Tibial nerve (tissue), 3 donors: ENCODE results near the gene TMEM245.

Experiments
- POLR2A ChIP-seq, 2 donors: fragments of 450-650 bp; IDR thresholded peaks; one replicate each; pipeline ENCODE4 v1.6.1; 2017; ENCODE audit warnings: antibody characterized with exemption in 2 of 2, mild to moderate bottlenecking in 2 of 2, moderate library complexity in 2 of 2
- TF ChIP-seq, protein P1 (sequence below), 5 experiments: fragments of 200-600 bp in 3 of 5; fragments of 450-650 bp in 2 of 5; sonication (generic) in 3 of 5; IDR thresholded peaks; one replicate each; pipeline ENCODE4 v1.5.1; 2016 to 2019; ENCODE audit warnings: antibody characterized with exemption in 5 of 5, mild to moderate bottlenecking in 3 of 5, moderate library complexity in 2 of 5

GRCh38 chr9:109046346-109046745, 73.4 kb downstream of the TMEM245 start:
- TF ChIP-seq, protein P1, sequence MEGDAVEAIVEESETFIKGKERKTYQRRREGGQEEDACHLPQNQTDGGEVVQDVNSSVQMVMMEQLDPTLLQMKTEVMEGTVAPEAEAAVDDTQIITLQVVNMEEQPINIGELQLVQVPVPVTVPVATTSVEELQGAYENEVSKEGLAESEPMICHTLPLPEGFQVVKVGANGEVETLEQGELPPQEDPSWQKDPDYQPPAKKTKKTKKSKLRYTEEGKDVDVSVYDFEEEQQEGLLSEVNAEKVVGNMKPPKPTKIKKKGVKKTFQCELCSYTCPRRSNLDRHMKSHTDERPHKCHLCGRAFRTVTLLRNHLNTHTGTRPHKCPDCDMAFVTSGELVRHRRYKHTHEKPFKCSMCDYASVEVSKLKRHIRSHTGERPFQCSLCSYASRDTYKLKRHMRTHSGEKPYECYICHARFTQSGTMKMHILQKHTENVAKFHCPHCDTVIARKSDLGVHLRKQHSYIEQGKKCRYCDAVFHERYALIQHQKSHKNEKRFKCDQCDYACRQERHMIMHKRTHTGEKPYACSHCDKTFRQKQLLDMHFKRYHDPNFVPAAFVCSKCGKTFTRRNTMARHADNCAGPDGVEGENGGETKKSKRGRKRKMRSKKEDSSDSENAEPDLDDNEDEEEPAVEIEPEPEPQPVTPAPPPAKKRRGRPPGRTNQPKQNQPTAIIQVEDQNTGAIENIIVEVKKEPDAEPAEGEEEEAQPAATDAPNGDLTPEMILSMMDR (IDR thresholded peaks at IDR 0.05), result no peak
- no peak for TF ChIP-seq POLR2A (IDR thresholded peaks at IDR 0.05)
